Muscle of leg (tissue), 16 donors: ENCODE results near the gene IGDCC3. TPM values are rescaled to one million over a fixed set of nuclear protein-coding genes. Genes with fewer than 3 reads are reported as not detected.

Source experiments
- DNase-seq: peaks from one replicate; pipeline ENCODE4 v3.0.0; 2013
- H3K27ac ChIP-seq: one replicate; pipeline ENCODE4 v1.5.1; 2013; ENCODE audit warnings: mild to moderate bottlenecking, low read length, control low read depth
- H3K27me3 ChIP-seq: one replicate; pipeline ENCODE4 v1.6.1; 2013; ENCODE audit warnings: low read length; ENCODE audit not compliant: control insufficient read depth, insufficient read depth
- H3K36me3 ChIP-seq: one replicate; pipeline ENCODE4 v1.6.1; 2013; ENCODE audit warnings: low read length; ENCODE audit not compliant: control insufficient read depth, insufficient read depth
- H3K4me1 ChIP-seq: one replicate; pipeline ENCODE4 v1.6.1; 2013; ENCODE audit warnings: low read length; ENCODE audit not compliant: control insufficient read depth, insufficient read depth
- H3K4me3 ChIP-seq: one replicate; pipeline ENCODE4 v1.5.1; 2013; ENCODE audit warnings: low read length, control low read depth
- H3K9me3 ChIP-seq: replicated peaks from 2 replicates; pipeline ENCODE4 v1.6.1; 2013; ENCODE audit warnings: low read depth, low read length; ENCODE audit not compliant: control insufficient read depth
- WGBS: methylation state at CpG from one replicate; pipeline ENCODE4 v1.1.5; 2013; ENCODE audit warnings: missing lambda C conversion rate; ENCODE audit not compliant: insufficient coverage; 5-methylcytosine and 5-hydroxymethylcytosine counted together
- long read RNA-seq, 11 donors: transcript quantifications; one replicate each; lab custom pipeline, GENCODE V29; 2026
- polyA plus RNA-seq, 8 donors: library from polyadenylated mRNA; unstranded; fragments of 120-200 nt; gene quantifications; one replicate each; pipeline versions ENCODE4 v1.2.1 to v1.2.3, GENCODE V29; 2013; ENCODE audit warnings: inconsistent platforms in 1 of 8, low replicate concordance in 1 of 8; ENCODE audit not compliant: insufficient read length in 8 of 8, insufficient read depth in 1 of 8
- total RNA-seq: library from RNA; stranded (reverse); fragments of 120-200 nt; gene quantifications from one replicate; pipeline ENCODE4 v1.2.4, GENCODE V29; 2013

Gene IGDCC3
- 1.8 TPM for total RNA-seq
- polyA plus RNA-seq, result 1 to 10 TPM; 2.1 to 3.6 (median 2.6) TPM
- long read RNA-seq, donor 1, result 0 reads
- long read RNA-seq, donor 2, result 0 reads
- long read RNA-seq, donor 3, full-length matches to known transcripts, result 1 of 1 reads
- long read RNA-seq, donor 3, partial matches to known transcripts, result 0 of 1 reads
- long read RNA-seq, donor 3, other reads (novel, unspliced or antisense), result 0 of 1 reads
- long read RNA-seq, donor 4, result 0 reads
- long read RNA-seq, donor 5, result 0 reads
- long read RNA-seq, donor 6, result 0 reads
- long read RNA-seq, donor 7, result 0 reads
- long read RNA-seq, donor 8, result 0 reads
- long read RNA-seq, donor 9, result 0 reads
- long read RNA-seq, donor 10, result 0 reads
- long read RNA-seq, donor 11, result 0 reads

DNA sequence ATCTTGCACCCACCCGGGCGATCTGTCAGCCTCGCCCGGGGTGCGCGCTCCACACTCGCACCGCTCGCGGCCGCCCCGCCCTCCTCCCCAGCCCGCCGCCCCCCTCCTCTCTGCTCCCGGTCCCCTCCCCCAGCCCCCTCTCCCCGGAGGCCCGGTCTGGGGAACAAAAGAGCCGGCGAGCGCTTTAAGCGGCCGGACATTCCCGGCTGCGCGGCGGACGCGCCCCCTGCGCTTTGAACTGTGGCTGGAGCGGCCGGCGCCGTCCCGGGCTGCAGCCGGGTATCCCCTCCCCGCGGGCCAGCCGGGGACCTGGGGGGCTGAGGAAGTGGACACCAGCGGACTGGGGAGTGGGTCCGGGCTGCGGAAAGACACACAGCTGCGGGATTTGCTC is at the start of gene IGDCC3:
Gene IGDCC3, minus strand, starts transcription at position 27 of the 391 bp plus-strand sequence. CDS start 214 bp downstream, outside the sequence.
- peak; percentile 50 for DNase-seq
- no peaks in the 10 kb centered on the region for H3K9me3 ChIP-seq
- peaks cover 17% of the 10 kb centered on the region for H3K4me1 ChIP-seq
- peak within 1 kb of the TSS; percentile 64 for H3K4me3 ChIP-seq
- H3K27me3 ChIP-seq, result peaks cover 26% of the 10 kb centered on the region
- 0% methylated on average over 26 of the region's 42 CpGs for WGBS
- no peak within 1 kb of the TSS for H3K27ac ChIP-seq
- H3K36me3 ChIP-seq, result peaks cover 35% of the 10 kb centered on the region

DNA sequence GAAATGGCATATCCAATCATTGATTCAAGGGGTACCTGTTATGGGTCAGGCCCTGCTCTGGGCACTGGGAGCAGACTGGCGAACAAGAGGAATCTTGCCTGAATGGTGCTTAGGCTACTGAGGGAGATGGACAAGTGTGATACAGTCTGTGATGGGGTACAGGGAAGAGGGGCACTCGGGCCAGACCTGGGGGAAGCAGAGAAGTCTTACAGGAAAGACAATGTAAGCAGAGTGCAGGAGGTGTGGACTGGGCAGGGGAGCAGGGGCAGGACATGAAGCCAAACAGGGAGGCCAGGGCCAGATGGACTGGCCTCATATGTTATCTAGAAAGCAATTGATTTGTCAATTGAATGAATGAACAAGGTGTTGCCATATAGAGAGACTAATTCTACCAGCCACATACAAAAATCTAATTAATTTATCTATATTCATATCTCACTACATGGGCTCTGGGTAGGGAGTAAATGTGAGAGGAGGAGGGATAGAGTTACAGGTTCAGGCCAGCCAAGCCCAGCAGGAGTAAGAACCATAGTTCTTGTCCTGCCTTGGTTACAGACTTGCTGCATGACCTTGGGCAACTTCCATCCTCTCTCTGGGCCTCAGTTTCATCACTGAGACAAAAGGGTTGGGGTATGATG is 48.5 kb upstream of the IGDCC3 start:
- H3K27ac ChIP-seq, result no peak overlapping the region
- DNase-seq, result no peak
- H3K27me3 ChIP-seq, result peaks cover 5% of the 10 kb centered on the region
- H3K4me1 ChIP-seq, result peaks cover 10% of the 10 kb centered on the region
- no peaks in the 10 kb centered on the region for H3K36me3 ChIP-seq
- H3K9me3 ChIP-seq, result no peaks in the 10 kb centered on the region
- no peak overlapping the region for H3K4me3 ChIP-seq
- 75% methylated on average over 2 of the region's 2 CpGs for WGBS

DNA sequence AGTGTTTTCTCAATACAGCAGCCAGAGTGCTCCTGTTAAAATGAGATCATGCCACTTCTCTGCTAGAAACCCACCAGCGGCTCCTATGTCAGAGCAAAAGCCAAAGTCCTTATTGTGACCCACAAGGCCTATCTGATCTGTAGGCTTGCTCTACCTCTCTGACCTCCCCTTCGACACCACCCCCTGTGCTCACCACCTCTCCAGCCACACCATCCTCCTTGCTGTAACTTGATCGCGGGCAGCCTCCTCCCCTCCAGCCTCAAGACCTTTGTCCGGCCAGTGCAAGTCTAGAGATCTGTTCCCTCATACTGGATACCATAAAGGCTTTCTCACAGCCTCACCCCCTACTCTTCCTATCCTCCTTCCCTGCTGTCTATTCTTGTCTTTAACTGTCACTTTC is 46.9 kb upstream of the IGDCC3 start:
- WGBS, result 56% methylated on average over 5 of the region's 5 CpGs
- H3K9me3 ChIP-seq, result no peaks in the 10 kb centered on the region
- no peak for DNase-seq
- H3K27me3 ChIP-seq, result peaks cover 13% of the 10 kb centered on the region
- no peaks in the 10 kb centered on the region for H3K36me3 ChIP-seq
- H3K27ac ChIP-seq, result no peak overlapping the region
- H3K4me3 ChIP-seq, result no peak overlapping the region
- peaks cover 25% of the 10 kb centered on the region for H3K4me1 ChIP-seq

DNA sequence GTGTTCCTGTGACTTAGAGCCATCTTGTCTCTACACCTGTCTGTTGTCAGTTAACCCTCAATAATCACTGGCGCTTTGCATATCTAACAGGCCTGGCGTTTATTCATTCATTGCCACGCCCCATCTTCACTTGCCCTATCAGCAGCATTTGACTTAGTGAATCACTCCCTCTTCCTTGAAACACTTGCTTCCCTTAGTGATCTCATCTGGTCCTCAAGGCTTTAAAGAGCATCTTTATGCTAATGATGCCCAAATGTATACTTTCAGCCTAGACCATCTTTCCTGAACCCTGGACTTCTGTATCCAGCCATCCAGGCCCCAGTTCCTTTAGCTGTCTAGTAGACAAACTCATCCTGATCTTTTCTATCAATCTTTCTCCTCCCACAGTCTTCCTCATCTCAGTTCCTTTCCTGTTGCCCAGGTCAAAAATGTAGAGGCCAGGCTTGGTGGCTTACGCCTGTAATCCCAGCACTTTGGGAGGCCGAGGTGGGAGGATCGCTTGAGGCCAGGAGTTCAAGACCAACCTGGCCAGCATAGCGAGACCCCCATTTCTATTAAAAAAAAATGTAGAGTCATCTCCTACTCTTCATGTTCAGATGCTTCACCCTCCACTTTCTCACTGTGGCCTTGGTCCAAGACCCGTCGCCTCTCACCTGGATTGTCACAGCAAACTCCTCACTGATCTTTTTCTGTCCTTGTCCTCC is 46.3 kb upstream of the IGDCC3 start:
- peaks cover 13% of the 10 kb centered on the region for H3K27me3 ChIP-seq
- peak overlapping the region; percentile 94 for H3K27ac ChIP-seq
- DNase-seq, result peak; percentile 48
- no peaks in the 10 kb centered on the region for H3K9me3 ChIP-seq
- WGBS, result 83% methylated on average over 5 of the region's 9 CpGs
- H3K4me1 ChIP-seq, result peaks cover 29% of the 10 kb centered on the region
- H3K36me3 ChIP-seq, result peaks cover 3% of the 10 kb centered on the region
- H3K4me3 ChIP-seq, result no peak overlapping the region

DNA sequence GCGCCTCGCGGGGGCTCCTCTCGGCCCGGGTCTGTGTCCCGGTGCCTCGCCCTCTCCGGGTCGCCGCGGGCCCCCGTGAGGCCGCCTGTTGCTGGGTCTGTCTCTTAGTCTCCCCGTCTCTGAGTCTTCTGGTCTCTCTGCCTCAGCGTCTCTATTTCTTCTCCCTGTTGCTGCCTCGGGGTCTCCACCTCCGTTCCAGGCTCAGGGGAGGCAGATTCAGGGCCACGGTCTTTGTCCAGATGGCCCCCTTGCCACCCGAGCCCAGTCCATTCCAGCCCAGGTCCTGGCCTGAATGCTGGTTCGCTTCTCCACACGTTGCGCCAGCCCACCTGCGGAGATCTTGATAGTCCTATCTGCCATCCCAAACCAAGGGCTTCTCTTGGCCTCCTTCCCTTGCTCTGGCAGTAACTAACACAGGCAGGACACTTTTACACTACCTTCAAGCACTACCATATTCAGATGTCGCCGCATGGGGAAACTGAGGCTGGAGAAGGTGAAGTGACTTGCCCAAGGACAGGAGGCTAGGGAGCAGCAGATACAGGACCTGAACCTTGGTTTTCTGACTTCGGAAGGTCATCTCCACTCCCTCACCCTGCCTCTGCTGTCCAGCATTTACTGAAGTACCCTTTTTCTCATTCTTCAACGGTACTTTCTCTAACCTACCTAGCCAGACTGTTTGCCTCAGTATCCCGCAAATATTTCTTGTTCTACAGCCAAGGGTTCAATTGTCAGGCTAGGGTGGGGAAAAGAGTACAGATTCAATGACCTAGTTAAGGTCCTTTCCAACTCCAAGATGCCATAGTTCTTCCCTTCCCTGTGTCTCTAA is 45.6 kb upstream of the IGDCC3 start:
- Histone ChIP-seq H3K27me3 (peaks cover 13% of the 10 kb centered on the region), H3K9me3 (no peaks in the 10 kb centered on the region), H3K27ac (peak overlapping the region; percentile 94), H3K4me3 (peak overlapping the region; percentile 57), H3K4me1 (peaks cover 33% of the 10 kb centered on the region), H3K36me3 (peaks cover 8% of the 10 kb centered on the region)
- WGBS, result 16% methylated on average over 26 of the region's 28 CpGs
- DNase-seq, result no peak

DNA sequence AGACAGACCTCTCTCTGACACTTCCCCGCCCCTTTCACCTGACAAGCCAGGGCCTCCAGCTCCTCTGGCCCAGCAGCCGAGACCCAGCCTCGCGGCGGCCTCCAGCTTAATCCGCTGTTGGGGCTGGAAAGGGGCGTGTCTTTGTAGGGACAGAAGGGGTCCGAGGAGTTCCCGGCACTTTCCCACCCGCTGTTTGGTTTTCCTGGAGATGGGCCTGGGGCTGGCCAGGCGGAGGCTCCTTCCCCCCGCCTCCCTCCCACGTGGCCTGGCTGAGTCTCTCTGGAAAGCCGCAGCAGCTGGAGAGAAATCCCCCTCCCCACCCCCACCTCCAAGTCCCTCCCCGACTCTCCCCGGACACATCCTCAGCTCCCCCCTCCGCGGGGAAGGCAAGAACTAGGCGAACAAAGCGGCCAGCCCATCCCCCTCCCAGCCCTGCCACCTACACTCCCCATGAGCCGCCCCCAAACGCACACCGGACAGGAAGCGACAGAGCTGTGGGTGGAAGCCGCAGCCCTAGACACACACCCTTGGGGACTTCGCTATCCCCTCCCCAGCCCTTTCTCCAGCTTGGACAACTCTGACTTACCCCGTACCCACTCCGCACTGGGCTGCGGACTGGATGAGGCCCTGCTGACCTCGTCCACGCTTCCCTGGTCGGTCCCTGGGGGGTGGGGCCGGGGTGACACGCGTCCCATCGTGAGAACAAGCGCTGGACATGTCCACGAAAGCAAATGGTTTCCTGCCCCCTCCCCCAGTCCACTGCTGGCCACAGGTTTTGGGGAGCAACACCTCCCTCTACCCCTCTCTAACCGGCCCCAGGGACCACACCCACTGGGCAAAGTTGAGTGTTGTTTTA is 43.8 kb upstream of the IGDCC3 start:
- H3K27me3 ChIP-seq, result peaks cover 13% of the 10 kb centered on the region
- H3K4me1 ChIP-seq, result peaks cover 51% of the 10 kb centered on the region
- H3K27ac ChIP-seq, result peak overlapping the region; percentile 97
- peaks cover 8% of the 10 kb centered on the region for H3K36me3 ChIP-seq
- H3K9me3 ChIP-seq, result no peaks in the 10 kb centered on the region
- WGBS, result 0% methylated on average over 27 of the region's 39 CpGs
- peak; percentile 98 for DNase-seq
- H3K4me3 ChIP-seq, result peak overlapping the region; percentile 56

DNA sequence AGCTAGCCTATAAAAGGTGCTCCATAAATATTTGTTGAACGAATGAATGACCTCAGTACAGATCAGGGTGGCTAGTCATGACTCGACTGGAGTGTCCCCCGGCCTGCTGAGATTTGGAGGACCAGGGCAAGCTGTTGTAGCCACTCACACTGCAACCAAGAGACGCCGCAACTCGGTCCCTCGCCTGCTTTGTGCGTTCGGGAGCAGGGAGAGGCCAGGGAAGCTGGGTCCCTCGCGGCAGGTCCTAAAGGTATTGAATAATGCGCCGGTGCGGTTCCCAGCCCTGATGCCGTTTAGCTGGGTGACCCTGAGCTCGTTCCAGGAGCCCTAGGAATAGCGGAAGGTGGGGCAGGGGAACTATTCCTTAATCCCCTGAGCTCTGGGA is 43.2 kb upstream of the IGDCC3 start:
- Histone ChIP-seq H3K9me3 (no peaks in the 10 kb centered on the region), H3K27me3 (peaks cover 13% of the 10 kb centered on the region), H3K4me3 (peak overlapping the region; percentile 56), H3K4me1 (peaks cover 56% of the 10 kb centered on the region), H3K36me3 (peaks cover 8% of the 10 kb centered on the region), H3K27ac (peak overlapping the region; percentile 97)
- WGBS, result 17% methylated on average over 6 of the region's 17 CpGs
- no peak for DNase-seq

DNA sequence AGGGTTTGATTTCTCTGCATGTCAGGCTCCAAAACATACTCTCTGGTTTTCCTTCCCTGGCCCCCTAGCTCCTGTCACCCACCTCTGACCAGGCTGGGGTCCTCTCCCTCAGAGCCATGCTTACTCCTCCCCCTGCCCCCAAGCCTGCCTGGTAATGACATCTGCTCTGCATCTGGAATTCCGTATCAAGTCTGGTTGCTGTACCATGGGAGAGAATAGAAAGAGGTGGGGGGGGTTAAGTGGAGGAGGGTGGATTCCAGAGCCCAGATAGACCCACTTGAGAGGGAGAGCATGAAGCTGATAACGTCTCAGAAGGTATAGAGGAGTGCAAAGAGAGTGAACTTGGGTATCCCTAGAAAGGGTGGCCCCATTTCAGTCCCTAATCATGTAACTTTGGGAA is 40.8 kb upstream of the IGDCC3 start:
- Histone ChIP-seq H3K27ac (peak overlapping the region; percentile 96), H3K4me3 (no peak overlapping the region), H3K4me1 (peaks cover 75% of the 10 kb centered on the region)

DNA sequence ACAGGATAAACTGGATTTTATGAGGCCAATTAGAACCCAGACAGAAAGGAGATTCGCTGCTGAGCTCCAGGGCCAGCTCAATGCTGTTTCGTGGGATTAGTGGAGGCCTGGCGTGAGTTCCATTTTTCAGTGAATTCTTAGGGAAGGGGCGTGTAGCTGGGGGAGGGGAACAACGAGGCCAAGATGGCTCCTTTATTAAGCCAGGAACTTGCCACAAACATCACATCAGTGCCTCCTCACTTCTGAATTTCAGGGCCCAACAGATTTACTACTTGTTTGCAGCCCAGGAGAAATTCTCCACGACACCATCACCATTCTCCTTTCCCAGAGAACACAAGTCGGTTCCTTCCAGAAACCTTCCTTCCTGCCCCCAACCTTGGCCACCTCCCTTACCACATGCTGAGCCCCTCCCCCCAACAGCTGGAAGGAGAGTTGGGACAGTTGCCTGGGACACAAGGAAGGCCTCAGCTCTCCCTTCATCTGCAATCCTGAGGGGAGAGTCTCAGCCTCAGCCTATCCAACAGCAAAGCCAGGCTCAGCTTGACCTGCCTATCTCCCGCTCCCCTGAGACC is 39.1 kb upstream of the IGDCC3 start:
- Histone ChIP-seq H3K27ac (peak overlapping the region; percentile 96), H3K9me3 (no peaks in the 10 kb centered on the region), H3K4me1 (peaks cover 81% of the 10 kb centered on the region), H3K27me3 (peaks cover 10% of the 10 kb centered on the region), H3K4me3 (peak overlapping the region; percentile 13), H3K36me3 (peaks cover 8% of the 10 kb centered on the region)
- 38% methylated on average over 1 of the region's 8 CpGs for WGBS
- peak; percentile 95 for DNase-seq

More for the DNA sequence above, 40.8 kb upstream of the IGDCC3 start:
- Histone ChIP-seq H3K9me3 (no peaks in the 10 kb centered on the region), H3K36me3 (peaks cover 8% of the 10 kb centered on the region), H3K27me3 (peaks cover 13% of the 10 kb centered on the region)
- 54% methylated on average over 2 of the region's 2 CpGs for WGBS
- no peak for DNase-seq
